Measurements from ENCODE around the gene ETNPPL. TPM values are rescaled to one million over a fixed set of nuclear protein-coding genes. Genes with fewer than 3 reads are reported as not detected.

ETNPPL gene
- total and polyA plus RNA-seq, 2 donors (not counting 3 experiments of a cell fraction or from before 2014, with no cell fraction given) = not detected

DNA sequence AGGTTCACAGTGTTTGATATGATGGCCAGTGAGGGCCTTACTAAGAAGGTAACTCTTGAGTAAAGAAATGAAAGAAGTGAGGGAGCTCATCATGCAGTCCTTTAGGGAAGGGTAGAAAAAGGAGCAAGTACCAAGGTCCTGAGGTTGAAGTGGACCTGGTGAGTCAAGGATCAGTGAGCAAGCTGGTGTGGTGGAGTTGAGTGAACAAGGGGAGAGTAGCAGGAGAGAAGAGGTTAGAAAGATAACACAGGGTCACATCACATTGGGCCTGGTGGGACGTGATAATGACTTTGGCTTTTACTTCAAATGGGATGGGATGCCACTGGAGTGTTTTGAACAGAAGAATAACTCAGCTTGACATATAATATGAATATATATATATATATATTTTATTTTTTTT lies 67.8 kb downstream of the ETNPPL start:
- CTCF ChIA-PET = interaction anchor here (1.1 kb wide), 1 partner anchor 10 kb away, joined by 4 read pairs; no protein-coding TSS in a partner anchor
- TF ChIP-seq JUN (IDR thresholded peaks at IDR 0.05; ENCODE audit: borderline replicate concordance, insufficient read depth, insufficient read length, low read depth) (no peak), EZH2 (IDR thresholded peaks at IDR 0.05; ENCODE audit: borderline replicate concordance, low read depth, low read length, severe bottlenecking) (no peak), MYC (IDR thresholded peaks at IDR 0.05; ENCODE audit: low read depth, low read length) (no peak), POLR2AphosphoS5 (IDR thresholded peaks at IDR 0.05; ENCODE audit: insufficient read depth, low read depth, low read length) (no peak), POLR2A (IDR thresholded peaks at IDR 0.05; ENCODE audit: low read depth, low read length) (no peak), GATA2 (IDR thresholded peaks at IDR 0.05; ENCODE audit: insufficient read depth, insufficient read length, low read depth, low read length) (no peak), FOS (IDR thresholded peaks at IDR 0.05; ENCODE audit: borderline replicate concordance, insufficient read depth, low read length) (no peak)
- TF ChIP-seq, protein P1, sequence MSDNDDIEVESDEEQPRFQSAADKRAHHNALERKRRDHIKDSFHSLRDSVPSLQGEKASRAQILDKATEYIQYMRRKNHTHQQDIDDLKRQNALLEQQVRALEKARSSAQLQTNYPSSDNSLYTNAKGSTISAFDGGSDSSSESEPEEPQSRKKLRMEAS (IDR thresholded peaks at IDR 0.05; ENCODE audit: insufficient read depth, insufficient read length) = no peak
- TF ChIP-seq, protein P2, sequence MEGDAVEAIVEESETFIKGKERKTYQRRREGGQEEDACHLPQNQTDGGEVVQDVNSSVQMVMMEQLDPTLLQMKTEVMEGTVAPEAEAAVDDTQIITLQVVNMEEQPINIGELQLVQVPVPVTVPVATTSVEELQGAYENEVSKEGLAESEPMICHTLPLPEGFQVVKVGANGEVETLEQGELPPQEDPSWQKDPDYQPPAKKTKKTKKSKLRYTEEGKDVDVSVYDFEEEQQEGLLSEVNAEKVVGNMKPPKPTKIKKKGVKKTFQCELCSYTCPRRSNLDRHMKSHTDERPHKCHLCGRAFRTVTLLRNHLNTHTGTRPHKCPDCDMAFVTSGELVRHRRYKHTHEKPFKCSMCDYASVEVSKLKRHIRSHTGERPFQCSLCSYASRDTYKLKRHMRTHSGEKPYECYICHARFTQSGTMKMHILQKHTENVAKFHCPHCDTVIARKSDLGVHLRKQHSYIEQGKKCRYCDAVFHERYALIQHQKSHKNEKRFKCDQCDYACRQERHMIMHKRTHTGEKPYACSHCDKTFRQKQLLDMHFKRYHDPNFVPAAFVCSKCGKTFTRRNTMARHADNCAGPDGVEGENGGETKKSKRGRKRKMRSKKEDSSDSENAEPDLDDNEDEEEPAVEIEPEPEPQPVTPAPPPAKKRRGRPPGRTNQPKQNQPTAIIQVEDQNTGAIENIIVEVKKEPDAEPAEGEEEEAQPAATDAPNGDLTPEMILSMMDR (IDR thresholded peaks at IDR 0.05; ENCODE audit: extremely low read depth in 1 of 2, insufficient read depth in 1 of 2, low read depth in 1 of 2, low read length in 2 of 2) = no peak
- no peaks in the 10 kb centered on the region for H4K20me1 ChIP-seq (replicated peaks; ENCODE audit: control insufficient read depth, extremely low read depth, insufficient read depth, low read length)
- H2AFZ ChIP-seq (ENCODE audit: low read depth, low read length) = no peak overlapping the region
- no peak for DNase-seq (ENCODE audit: low read depth, low spot score)
- no peak overlapping the region for H3K4me3 ChIP-seq (replicated peaks in 1 of 3; ENCODE audit: insufficient read depth in 1 of 3, low read depth in 1 of 3, low read length in 3 of 3)
- BruUV-seq (replicated peaks) = no TSS peak
- no peak overlapping the region for H3K4me2 ChIP-seq (ENCODE audit: insufficient read depth, low read length)
- H3K27me3 ChIP-seq (ENCODE audit: control insufficient read depth in 2 of 2, insufficient read depth in 2 of 2, low read length in 2 of 2) = peaks cover 3% of the 10 kb centered on the region in 2 experiments
- no peaks in the 10 kb centered on the region for H3K79me2 ChIP-seq (ENCODE audit: control insufficient read depth, insufficient read depth, low read length)
- H3K4me1 ChIP-seq (ENCODE audit: control insufficient read depth, extremely low read depth, insufficient read depth, low read length) = no peaks in the 10 kb centered on the region
- H3K9ac ChIP-seq (replicated peaks; ENCODE audit: extremely low read depth, insufficient read depth, low read length) = no peak overlapping the region
- no peaks in the 10 kb centered on the region for H3K36me3 ChIP-seq (ENCODE audit: control insufficient read depth in 2 of 2, extremely low read depth in 1 of 2, insufficient read depth in 2 of 2, low read length in 2 of 2)
- H3K9me1 ChIP-seq (replicated peaks; ENCODE audit: control insufficient read depth, extremely low read depth, insufficient read depth, low read length) = no peaks in the 10 kb centered on the region
- dilution Hi-C loops (cut with MboI; ENCODE audit: extremely low pct_ligation_motif_present, low sequenced_read_pairs) (no loop called here), intact Hi-C loops (cut with micrococcal nuclease) (no loop called here)
- POLR2A ChIA-PET = no interaction called here
- FAIRE-seq = no peak
- no peaks in the 10 kb centered on the region for H3K9me3 ChIP-seq (replicated peaks; ENCODE audit: control insufficient read depth, insufficient read depth, low read length)
- no peak overlapping the region for H3K27ac ChIP-seq (ENCODE audit: insufficient read depth, low read depth, low read length)

All from endothelial cell of umbilical vein (primary cell).